ENCODE data around the gene B4GALNT3. TPM values are rescaled to one million over a fixed set of nuclear protein-coding genes. Genes with fewer than 3 reads are reported as not detected.

B4GALNT3 gene
- total and polyA plus RNA-seq, 2 of the 13 experiments (the other 11 are each of a cell fraction or from before 2014, with no cell fraction given): 3.2 to 4.4 TPM

GRCh38 chr12:586318-587071 is 126.8 kb downstream of the B4GALNT3 start (continued):
- TF ChIP-seq ZNF609 (CRISPR knock-in tag; IDR thresholded peaks at IDR 0.05; ENCODE audit: borderline replicate concordance) (no peak), ZNF350 (CRISPR knock-in tag; IDR thresholded peaks at IDR 0.05; ENCODE audit: borderline replicate concordance, low read depth) (no peak), SMAD3 (CRISPR knock-in tag; IDR thresholded peaks at IDR 0.05) (no peak), YEATS4 (CRISPR knock-in tag; IDR thresholded peaks at IDR 0.05; ENCODE audit: borderline replicate concordance) (no peak), AKAP8 (CRISPR knock-in tag; IDR thresholded peaks at IDR 0.05) (no peak), SP1 (IDR thresholded peaks at IDR 0.05) (no peak), SP1 (CRISPR knock-in tag; IDR thresholded peaks at IDR 0.05) (no peak), KDM5B (CRISPR knock-in tag; IDR thresholded peaks at IDR 0.05; ENCODE audit: borderline replicate concordance) (no peak), KDM3A (CRISPR knock-in tag; IDR thresholded peaks at IDR 0.05; ENCODE audit: low read depth) (no peak), ZFY (CRISPR knock-in tag; IDR thresholded peaks at IDR 0.05) (peak; percentile 29), ZNF879 (CRISPR knock-in tag; IDR thresholded peaks at IDR 0.05) (no peak), ZNF616 (CRISPR knock-in tag; IDR thresholded peaks at IDR 0.05; ENCODE audit: low read depth) (no peak)
